Brain microvascular endothelial cell (primary cell): ENCODE results near the gene TMEM250.

Experiments used
- DNase-seq: peaks from one replicate; pipeline ENCODE4 v3.0.0-alpha.2; 2020
- H3K27ac ChIP-seq: fragments of 250-450 bp; sonication (Bioruptor Pico); 2 replicates; pipeline ENCODE4 v1.5.1; 2020; ENCODE audit warnings: mild to moderate bottlenecking, moderate library complexity
- H3K27me3 ChIP-seq: fragments of 250-450 bp; sonication (Bioruptor Pico); replicated peaks from 2 replicates; pipeline ENCODE4 v1.5.1; 2020; ENCODE audit warnings: mild to moderate bottlenecking
- H3K36me3 ChIP-seq: fragments of 250-450 bp; sonication (Bioruptor Pico); replicated peaks from 2 replicates; pipeline ENCODE4 v1.5.1; 2020; ENCODE audit warnings: mild to moderate bottlenecking
- H3K4me3 ChIP-seq: 2 replicates; pipeline ENCODE4 v1.5.1; 2011; ENCODE audit warnings: low read depth, mild to moderate bottlenecking, control low read depth, low read length, moderate library complexity
- CTCF ChIP-seq: IDR thresholded peaks from 2 replicates; pipeline ENCODE4 v1.5.1; 2011; ENCODE audit warnings: low read depth, mild to moderate bottlenecking, moderate library complexity, low read length, control low read depth, inconsistent platforms; ENCODE audit errors: missing control alignments
- in situ Hi-C: cut with HindIII; loops from 2 replicates; pipeline ENCODE4 v1.10.0; 2017; ENCODE audit warnings: low sequenced_read_pairs, low pct_ligation_motif_present

TMEM250 gene

GRCh38 chr9:136145580-136145979, 26.9 kb upstream of the TMEM250 start:
- in situ Hi-C loops: no loop called here
- no peak for DNase-seq
- no peak for TF ChIP-seq CTCF
- no peak overlapping the region for H3K27ac ChIP-seq
- no peak overlapping the region for H3K4me3 ChIP-seq
- H3K36me3 ChIP-seq: no peaks in the 10 kb centered on the region
- peaks cover 19% of the 10 kb centered on the region for H3K27me3 ChIP-seq

DNA sequence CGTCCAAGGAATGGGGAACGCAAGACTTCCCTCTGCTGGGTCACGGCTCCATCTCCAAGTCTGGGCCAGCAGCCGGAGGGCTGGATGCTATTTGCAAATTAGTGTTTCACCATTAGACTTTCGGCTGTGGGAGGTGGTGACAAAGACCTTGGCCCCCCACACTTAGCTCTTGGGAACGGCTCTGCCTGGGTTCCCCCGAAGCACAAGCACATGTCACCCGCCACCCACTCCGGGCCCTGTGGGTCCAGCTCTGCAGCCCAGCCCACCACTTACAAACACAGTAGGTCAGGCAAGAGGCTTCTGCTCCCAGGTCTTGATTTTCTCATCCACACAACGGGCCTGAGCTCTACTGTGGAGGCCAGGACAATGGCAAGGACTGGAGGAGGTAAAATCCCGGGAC, 25.8 kb upstream of the TMEM250 start:
- peaks cover 19% of the 10 kb centered on the region for H3K27me3 ChIP-seq
- no peak for TF ChIP-seq CTCF
- in situ Hi-C loops: no loop called here
- H3K4me3 ChIP-seq: no peak overlapping the region
- no peak overlapping the region for H3K27ac ChIP-seq
- H3K36me3 ChIP-seq: no peaks in the 10 kb centered on the region
- DNase-seq: no peak

- in situ Hi-C loops: no loop called here
- peak; percentile 63 for TF ChIP-seq CTCF
- Histone ChIP-seq H3K27me3 (peaks cover 19% of the 10 kb centered on the region), H3K4me3 (no peak overlapping the region), H3K27ac (no peak overlapping the region), H3K36me3 (no peaks in the 10 kb centered on the region)
- DNase-seq: no peak
Observed at GRCh38 chr9:136143215-136144001, 24.7 kb upstream of the TMEM250 start.

GRCh38 chr9:136142859-136143214, 24.2 kb upstream of the TMEM250 start:
- H3K36me3 ChIP-seq: no peaks in the 10 kb centered on the region
- H3K4me3 ChIP-seq: no peak overlapping the region
- no peak for DNase-seq
- H3K27ac ChIP-seq: no peak overlapping the region
- TF ChIP-seq CTCF: no peak
- in situ Hi-C loops: no loop called here
- H3K27me3 ChIP-seq: peaks cover 14% of the 10 kb centered on the region

- no peak overlapping the region for H3K27ac ChIP-seq
- no peaks in the 10 kb centered on the region for H3K36me3 ChIP-seq
- DNase-seq: no peak
- in situ Hi-C loops: no loop called here
- no peak overlapping the region for H3K4me3 ChIP-seq
- TF ChIP-seq CTCF: no peak
- peaks cover 15% of the 10 kb centered on the region for H3K27me3 ChIP-seq
Observed at GRCh38 chr9:136142414-136142796, 23.7 kb upstream of the TMEM250 start.
